Psoas muscle (tissue), 8 donors: ENCODE results near the gene MRGPRX2. TPM values are rescaled to one million over a fixed set of nuclear protein-coding genes. Genes with fewer than 3 reads are reported as not detected.

Source experiments
- ATAC-seq, 4 donors: fragments of 200-7000 bp; cut with Tn5 transposase; one replicate each; pipeline ENCODE4 v1.9.1; 2020; ENCODE audit warnings: moderate library complexity in 3 of 4, mild to moderate bottlenecking in 2 of 4
- DNase-seq, 2 donors: peaks; one replicate each; pipeline ENCODE4 v3.0.0-alpha.2; 2020
- H3K27ac ChIP-seq: fragments of 200-600 bp; one replicate; pipeline ENCODE4 v1.8.0; 2022
- H3K27me3 ChIP-seq, 3 donors: fragments of 200-600 bp in 1 of 3; one replicate each; pipeline versions ENCODE4 v1.6.1 to v1.8.0; 2013 to 2022; ENCODE audit warnings: low read length in 2 of 3, mild to moderate bottlenecking in 2 of 3, moderate library complexity in 1 of 3; ENCODE audit not compliant: insufficient read depth in 3 of 3
- H3K36me3 ChIP-seq, 2 donors: fragments of 200-600 bp in 1 of 2; one replicate each; pipeline versions ENCODE4 v1.6.1 to v1.8.0; 2013 to 2022; ENCODE audit warnings: low read depth in 1 of 2, mild to moderate bottlenecking in 1 of 2, moderate library complexity in 1 of 2; ENCODE audit not compliant: insufficient read depth in 1 of 2
- H3K4me1 ChIP-seq: fragments of 200-600 bp; one replicate; pipeline ENCODE4 v1.8.0; 2022
- H3K4me3 ChIP-seq: fragments of 200-600 bp; one replicate; pipeline ENCODE4 v1.8.0; 2022; ENCODE audit warnings: mild to moderate bottlenecking
- H3K9me3 ChIP-seq: fragments of 200-600 bp; one replicate; pipeline ENCODE4 v1.8.0; 2022
- CTCF ChIP-seq: fragments of 200-600 bp; IDR thresholded peaks from one replicate; pipeline ENCODE4 v1.8.0; 2022; ENCODE audit warnings: antibody characterized with exemption
- WGBS, 3 donors: extraction: QIAGEN DNeasy Blood & Tissue Kit; methylation state at CpG; one replicate each; pipeline versions ENCODE4 v1.1.6 to v1.1.7; 2013; 5-methylcytosine and 5-hydroxymethylcytosine counted together
- intact Hi-C, 2 donors: fragments of 100-400 bp; cut with DNase I; formaldehyde crosslinking; loops; one replicate each; pipeline versions ENCODE4 v1.11.0 to v1.14.2; 2022
- polyA plus RNA-seq, 3 donors: library from polyadenylated mRNA; stranded (reverse); fragments of 200-250 nt; gene quantifications; one replicate each; pipeline ENCODE4 v1.2.3, GENCODE V29; 2013
- total RNA-seq, 4 donors: library from RNA; stranded (reverse); fragmentation: NEBNext Ultra II Directional in 2 of 4; extraction: Animal tissue kit (Norgen Biotek cat#: 25700) in 2 of 4; gene quantifications; one replicate each; pipeline versions ENCODE4 v1.2.1 to v1.2.4, GENCODE V29; 2021 to 2023
- donor health status: healthy with polysubstance abuse.
- donor health status: DM: no; HTN: no; CAD: no; lungs with moderate emphysema.
- donor health status: Bipolar disorder and iron deficiency.
- donor health status: healthy.
- donor health status: DM: yes; HTN: yes; CAD: no.
- donor health status: DM: no; HTN: no; CAD: no.
- donor health status: DM: no; HTN: no; CAD: no.
- donor health status: DM: yes; HTN: yes; CAD: no.

Gene MRGPRX2
- total and polyA plus RNA-seq, 7 donors = 0.01 TPM; not detected in 6

GRCh38 chr11:19087658-19088057 lies 27.1 kb upstream of the MRGPRX2 start:
- 67 to 73% (median 71%) methylated on average over 8 of the region's 8 CpGs for WGBS, 3 donors
- Histone ChIP-seq H3K4me1 (no peaks in the 10 kb centered on the region), H3K27ac (no peak overlapping the region), H3K9me3 (no peaks in the 10 kb centered on the region), H3K36me3 (no peaks in the 10 kb centered on the region), H3K27me3 (no peaks in the 10 kb centered on the region), H3K4me3 (no peak overlapping the region)
- TF ChIP-seq CTCF = no peak
- ATAC-seq (no peak), DNase-seq (no peak)
- intact Hi-C loops = no loop called here

- intact Hi-C loops = no loop called here
- Histone ChIP-seq H3K27me3 (no peaks in the 10 kb centered on the region), H3K9me3 (no peaks in the 10 kb centered on the region), H3K4me3 (no peak overlapping the region), H3K27ac (no peak overlapping the region), H3K36me3 (no peaks in the 10 kb centered on the region), H3K4me1 (no peaks in the 10 kb centered on the region)
- 42 to 47% (median 44%) methylated on average over 5 of the region's 5 CpGs for WGBS, 3 donors
- no peak for TF ChIP-seq CTCF
- ATAC-seq (no peak), DNase-seq (no peak)
These were observed 24.3 kb upstream of the MRGPRX2 start for GRCh38 chr11:19084661-19085315.

- intact Hi-C loops = no loop called here
- TF ChIP-seq CTCF = no peak
- no peaks in the 10 kb centered on the region for H3K4me1 ChIP-seq
- no peak overlapping the region for H3K4me3 ChIP-seq
- H3K27ac ChIP-seq = no peak overlapping the region
- WGBS, 3 donors = 95 to 97% (median 96%) methylated on average over 1 of the region's 1 CpG
- H3K9me3 ChIP-seq = no peaks in the 10 kb centered on the region
- ATAC-seq (no peak), DNase-seq (no peak)
- H3K36me3 ChIP-seq = no peaks in the 10 kb centered on the region
- no peaks in the 10 kb centered on the region for H3K27me3 ChIP-seq
These were observed 22.6 kb upstream of the MRGPRX2 start for GRCh38 chr11:19083166-19083565.

GRCh38 chr11:19080579-19080993 lies 20.1 kb upstream of the MRGPRX2 start:
- Histone ChIP-seq H3K27me3 (no peaks in the 10 kb centered on the region), H3K9me3 (no peaks in the 10 kb centered on the region), H3K4me3 (no peak overlapping the region), H3K27ac (no peak overlapping the region), H3K36me3 (no peaks in the 10 kb centered on the region), H3K4me1 (no peaks in the 10 kb centered on the region)
- ATAC-seq (peak in 3 of 4 donors; percentile 32 to 69 (median 52)), DNase-seq (peak in 1 of 2 donors; percentile 27)
- intact Hi-C loops = no loop called here
- WGBS, 3 donors = 56 to 62% (median 57%) methylated on average over 6 of the region's 6 CpGs
- TF ChIP-seq CTCF = no peak
